Measurements from ENCODE around the gene TOP2A.

DNA sequence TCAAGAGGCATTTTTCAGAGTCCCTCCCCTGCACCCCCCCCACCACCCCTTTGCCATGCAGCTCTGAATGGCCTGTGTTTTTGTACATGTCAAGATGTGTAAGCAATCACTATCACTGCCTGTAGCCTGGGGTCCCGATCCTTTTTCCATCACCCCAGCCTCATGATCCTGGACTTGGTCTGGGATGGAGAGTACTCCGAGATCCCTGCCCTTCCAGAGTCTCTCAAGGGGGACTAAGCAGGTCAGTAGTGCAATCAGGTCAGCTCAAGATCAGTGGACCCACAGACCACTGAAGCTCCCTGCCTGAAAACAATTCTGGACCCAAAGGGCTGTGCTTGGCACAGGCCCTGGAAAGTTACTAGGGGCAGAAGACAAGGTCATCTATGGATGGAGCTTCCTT, 45.7 kb downstream of the TOP2A start:
- TF ChIP-seq, protein P1, sequence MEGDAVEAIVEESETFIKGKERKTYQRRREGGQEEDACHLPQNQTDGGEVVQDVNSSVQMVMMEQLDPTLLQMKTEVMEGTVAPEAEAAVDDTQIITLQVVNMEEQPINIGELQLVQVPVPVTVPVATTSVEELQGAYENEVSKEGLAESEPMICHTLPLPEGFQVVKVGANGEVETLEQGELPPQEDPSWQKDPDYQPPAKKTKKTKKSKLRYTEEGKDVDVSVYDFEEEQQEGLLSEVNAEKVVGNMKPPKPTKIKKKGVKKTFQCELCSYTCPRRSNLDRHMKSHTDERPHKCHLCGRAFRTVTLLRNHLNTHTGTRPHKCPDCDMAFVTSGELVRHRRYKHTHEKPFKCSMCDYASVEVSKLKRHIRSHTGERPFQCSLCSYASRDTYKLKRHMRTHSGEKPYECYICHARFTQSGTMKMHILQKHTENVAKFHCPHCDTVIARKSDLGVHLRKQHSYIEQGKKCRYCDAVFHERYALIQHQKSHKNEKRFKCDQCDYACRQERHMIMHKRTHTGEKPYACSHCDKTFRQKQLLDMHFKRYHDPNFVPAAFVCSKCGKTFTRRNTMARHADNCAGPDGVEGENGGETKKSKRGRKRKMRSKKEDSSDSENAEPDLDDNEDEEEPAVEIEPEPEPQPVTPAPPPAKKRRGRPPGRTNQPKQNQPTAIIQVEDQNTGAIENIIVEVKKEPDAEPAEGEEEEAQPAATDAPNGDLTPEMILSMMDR (conservative IDR thresholded peaks at IDR 0.05): no peak
- TF ChIP-seq ZFX (IDR thresholded peaks at IDR 0.05): no peak

All from C4-2B (cell line).